Stimulated activated effector memory CD8-positive, alpha-beta T cell treated with anti-CD3 and anti-CD28 coated beads, Interleukin-12 subunit alpha, Interleukin-12 subunit beta, amount 100 ng/mL, for 72 hours (primary cell): Measurements from ENCODE around the gene MOXD1.
"Not testable (repeated sequence)": the region's sequence is repeated elsewhere in the genome, so short reads cannot be mapped to it uniquely, and the experiment has no call there.

Experiments
- ATAC-seq: fragments of 150-1000 bp; cut with Tn5 transposase; 2 replicates; pipeline ENCODE4 v1.10.0; 2021
- DNase-seq, 2 donors: peaks; one replicate each; pipeline ENCODE4 v3.0.0; 2021 to 2022; ENCODE audit warnings: low spot score in 2 of 2
- H3K27ac Mint-ChIP-seq: one replicate; pipeline ENCODE4 v1.8.0; 2022; ENCODE audit warnings: mild to moderate bottlenecking, mixed read lengths
- H3K36me3 Mint-ChIP-seq: one replicate; pipeline ENCODE4 v1.8.0; 2022; ENCODE audit warnings: mild to moderate bottlenecking, mixed read lengths
- H3K4me1 Mint-ChIP-seq: one replicate; pipeline ENCODE4 v1.8.0; 2022; ENCODE audit warnings: mixed read lengths
- H3K4me3 Mint-ChIP-seq: one replicate; pipeline ENCODE4 v1.8.0; 2022; ENCODE audit warnings: mild to moderate bottlenecking, mixed read lengths
- H3K9me3 Mint-ChIP-seq: one replicate; pipeline ENCODE4 v1.8.0; 2022; ENCODE audit warnings: mixed read lengths

MOXD1 gene

GRCh38 chr6:132380358-132381029 lies 20.8 kb downstream of the MOXD1 start:
- peaks cover 3% of the 10 kb centered on the region for H3K9me3 Mint-ChIP-seq
- no peaks in the 10 kb centered on the region for H3K4me1 Mint-ChIP-seq
- DNase-seq (no peak), ATAC-seq (no peak)
- H3K27ac Mint-ChIP-seq, result no peak overlapping the region
- H3K36me3 Mint-ChIP-seq, result no peaks in the 10 kb centered on the region
- no peak overlapping the region for H3K4me3 Mint-ChIP-seq

DNA sequence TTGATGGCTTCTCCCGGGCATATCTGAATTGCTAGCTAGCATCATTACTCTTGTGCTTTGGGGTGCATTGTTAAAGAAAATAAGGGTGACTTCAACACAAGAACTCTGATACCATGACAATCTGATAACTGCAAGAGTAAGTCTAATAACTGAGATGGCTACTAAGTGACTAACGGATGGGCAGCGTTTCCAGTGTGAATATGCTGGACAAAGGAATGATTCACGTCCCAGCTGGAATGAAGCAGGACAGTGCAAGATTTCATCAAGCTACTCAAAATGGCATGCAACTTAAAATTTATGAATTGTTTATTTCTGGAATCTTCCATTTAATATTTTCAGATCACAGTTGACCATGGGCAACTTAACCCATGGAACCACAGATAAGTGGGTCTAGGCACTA lies 31.7 kb downstream of the MOXD1 start:
- DNase-seq, result no peak
- no peak for ATAC-seq
- Mint-ChIP-seq H3K4me3 (no peak overlapping the region), H3K27ac (no peak overlapping the region), H3K9me3 (no peaks in the 10 kb centered on the region), H3K4me1 (peaks cover 19% of the 10 kb centered on the region), H3K36me3 (no peaks in the 10 kb centered on the region)

- H3K9me3 Mint-ChIP-seq, result no peaks in the 10 kb centered on the region
- no peak for ATAC-seq
- H3K36me3 Mint-ChIP-seq, result no peaks in the 10 kb centered on the region
- no peak overlapping the region for H3K27ac Mint-ChIP-seq
- peaks cover 19% of the 10 kb centered on the region for H3K4me1 Mint-ChIP-seq
- no peak for DNase-seq
- no peak overlapping the region for H3K4me3 Mint-ChIP-seq
These were observed 32.3 kb downstream of the MOXD1 start for GRCh38 chr6:132368916-132369481.

- Mint-ChIP-seq H3K4me1 (peaks cover 19% of the 10 kb centered on the region), H3K4me3 (peak overlapping the region; percentile 19), H3K36me3 (no peaks in the 10 kb centered on the region), H3K9me3 (no peaks in the 10 kb centered on the region), H3K27ac (no peak overlapping the region)
- no peak for DNase-seq
- ATAC-seq, result peak; percentile 95
These were observed 35.9 kb downstream of the MOXD1 start for GRCh38 chr6:132365281-132365907.

DNA sequence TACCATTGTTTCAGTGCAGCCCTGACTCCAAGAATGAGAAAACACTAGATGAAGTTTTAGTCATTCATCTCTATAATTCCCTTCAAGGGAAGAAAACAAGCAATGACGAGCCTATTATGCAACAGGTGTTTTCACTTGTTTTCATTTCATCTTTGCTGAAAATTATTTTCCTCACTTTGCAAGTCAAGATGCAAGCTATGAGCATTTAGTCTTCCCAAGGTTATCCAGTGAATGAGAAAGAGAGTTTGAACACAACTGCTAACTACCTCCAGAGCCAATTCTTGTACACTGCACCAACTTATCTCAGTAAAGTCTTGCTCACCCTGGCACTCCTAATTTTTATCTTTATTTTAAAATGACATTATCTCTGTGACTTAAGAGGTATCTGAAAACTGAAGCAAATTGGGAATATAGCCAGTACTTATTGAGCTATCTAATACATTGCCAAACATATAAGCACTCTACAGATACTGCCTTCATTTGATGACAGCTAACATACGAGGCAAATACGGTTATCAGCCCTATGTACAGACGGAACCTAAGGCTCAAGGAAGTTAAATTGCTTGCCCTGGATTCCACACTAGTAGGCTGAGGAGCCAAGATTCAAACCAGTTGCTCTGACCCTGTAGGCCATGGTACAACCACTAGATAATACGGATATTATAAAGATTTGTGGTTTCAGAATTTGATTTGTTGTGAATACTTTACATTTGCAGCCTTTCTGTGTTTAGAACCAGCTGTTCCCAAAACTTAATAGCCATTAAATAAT lies 36.8 kb downstream of the MOXD1 start:
- H3K4me1 Mint-ChIP-seq, result peaks cover 19% of the 10 kb centered on the region
- ATAC-seq (no peak), DNase-seq (no peak)
- H3K9me3 Mint-ChIP-seq, result no peaks in the 10 kb centered on the region
- no peak overlapping the region for H3K4me3 Mint-ChIP-seq
- H3K36me3 Mint-ChIP-seq, result no peaks in the 10 kb centered on the region
- no peak overlapping the region for H3K27ac Mint-ChIP-seq

DNA sequence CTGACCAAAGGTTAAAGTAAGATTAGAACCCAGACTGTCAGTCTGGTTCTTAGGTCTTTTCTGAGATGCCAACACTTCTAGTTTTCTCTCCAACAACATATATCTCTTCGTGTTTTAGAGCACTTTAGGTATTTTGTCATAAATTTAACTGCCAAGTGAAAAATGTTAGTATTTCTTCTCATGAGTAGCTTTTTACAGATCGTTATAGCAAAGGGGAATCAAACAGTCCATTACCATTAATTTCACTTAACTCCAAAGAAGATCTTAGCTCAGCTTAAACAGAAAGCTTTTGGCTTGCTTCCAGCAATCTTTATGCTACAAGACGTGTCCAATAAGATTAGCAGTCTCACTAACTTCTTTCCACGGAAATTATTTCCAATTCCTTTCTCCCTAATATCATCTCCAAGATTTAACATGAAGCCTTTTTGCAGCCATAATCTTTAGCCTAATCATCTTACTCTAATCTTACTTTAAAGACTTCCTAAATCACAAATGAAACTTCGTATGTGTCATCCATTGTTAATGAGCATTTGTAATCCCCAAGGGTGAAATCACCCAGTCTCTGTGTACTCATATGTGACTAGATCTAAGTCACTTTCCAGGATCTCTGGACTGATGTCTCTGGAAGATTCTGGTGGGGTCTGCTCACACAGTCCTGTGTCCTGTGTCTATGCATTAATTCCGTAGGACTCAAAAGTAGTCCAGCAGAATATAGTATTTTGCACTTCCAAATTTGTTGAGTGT lies 38.7 kb downstream of the MOXD1 start:
- Mint-ChIP-seq H3K9me3 (no peaks in the 10 kb centered on the region), H3K27ac (no peak overlapping the region), H3K4me3 (no peak overlapping the region), H3K4me1 (peaks cover 24% of the 10 kb centered on the region), H3K36me3 (no peaks in the 10 kb centered on the region)
- DNase-seq (no peak), ATAC-seq (peak; percentile 47)

- no peak for DNase-seq
- Mint-ChIP-seq H3K36me3 (no peaks in the 10 kb centered on the region), H3K27ac (no peak overlapping the region), H3K9me3 (no peaks in the 10 kb centered on the region), H3K4me1 (peaks cover 17% of the 10 kb centered on the region), H3K4me3 (no peak overlapping the region)
- no peak for ATAC-seq
These were observed 40.2 kb downstream of the MOXD1 start for GRCh38 chr6:132361101-132361500.

DNA sequence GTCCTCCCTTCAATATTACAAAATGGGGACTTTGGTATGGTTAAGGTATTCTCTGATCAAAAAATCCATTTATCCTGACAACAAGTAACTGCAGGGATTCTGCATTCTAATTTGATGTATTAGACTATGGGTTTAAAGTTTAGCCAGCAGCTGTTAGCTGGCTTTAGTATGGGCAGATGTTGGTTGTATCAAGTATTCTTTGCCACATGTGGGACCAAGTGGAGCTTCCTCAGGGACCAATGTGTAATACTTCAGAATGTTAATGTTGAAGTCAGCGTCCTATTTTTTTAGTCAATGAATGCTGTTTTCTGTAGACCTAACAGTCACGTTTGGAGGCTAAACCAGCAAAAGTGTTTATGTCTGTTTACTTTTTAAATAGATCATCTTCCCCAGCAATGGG lies 41.4 kb downstream of the MOXD1 start:
- no peaks in the 10 kb centered on the region for H3K36me3 Mint-ChIP-seq
- DNase-seq, result no peak

GRCh38 chr6:132357120-132357519 lies 44.2 kb downstream of the MOXD1 start:
- no peak for ATAC-seq
- H3K27ac Mint-ChIP-seq, result no peak overlapping the region
- H3K4me3 Mint-ChIP-seq, result no peak overlapping the region
- H3K36me3 Mint-ChIP-seq, result no peaks in the 10 kb centered on the region
- H3K9me3 Mint-ChIP-seq, result peaks cover 4% of the 10 kb centered on the region
- DNase-seq, result no peak
- peaks cover 20% of the 10 kb centered on the region for H3K4me1 Mint-ChIP-seq

More for the DNA sequence above, 41.4 kb downstream of the MOXD1 start:
- H3K4me3 Mint-ChIP-seq, result no peak overlapping the region
- H3K27ac Mint-ChIP-seq, result no peak overlapping the region
- H3K9me3 Mint-ChIP-seq, result peaks cover 4% of the 10 kb centered on the region
- peaks cover 11% of the 10 kb centered on the region for H3K4me1 Mint-ChIP-seq
- ATAC-seq, result no peak

- DNase-seq, result no peak
- peak overlapping the region; percentile 5 for H3K4me3 Mint-ChIP-seq
- H3K27ac Mint-ChIP-seq, result peak overlapping the region; percentile 66
- peak; percentile 36 for ATAC-seq
- H3K4me1 Mint-ChIP-seq, result peaks cover 20% of the 10 kb centered on the region
- H3K9me3 Mint-ChIP-seq, result peaks cover 4% of the 10 kb centered on the region
- no peaks in the 10 kb centered on the region for H3K36me3 Mint-ChIP-seq
These were observed 46.6 kb downstream of the MOXD1 start for GRCh38 chr6:132354517-132355167.

DNA sequence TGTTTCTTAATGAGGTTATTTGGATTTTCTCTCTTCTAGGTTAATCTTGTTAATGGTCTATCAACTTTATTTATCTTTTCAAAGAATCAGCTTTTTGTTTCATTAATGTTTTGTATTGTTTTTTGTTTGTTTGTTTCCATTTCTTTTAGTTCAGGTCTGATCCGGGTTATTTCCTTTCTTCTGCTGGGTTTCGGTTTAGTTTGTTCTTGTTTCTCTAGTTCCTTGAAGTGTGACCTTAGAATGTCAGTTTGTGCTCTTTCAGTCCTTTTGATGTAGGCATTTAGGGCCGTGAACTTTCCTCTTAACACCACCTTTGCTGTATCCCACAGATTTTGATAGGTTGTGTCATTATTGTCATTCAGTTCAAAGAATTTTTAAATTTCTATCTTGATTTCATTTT lies 49.3 kb downstream of the MOXD1 start:
- not testable (repeated sequence) for H3K36me3 Mint-ChIP-seq, DNase-seq, ATAC-seq, H3K27ac Mint-ChIP-seq, H3K9me3 Mint-ChIP-seq, H3K4me3 Mint-ChIP-seq
- H3K4me1 Mint-ChIP-seq, result peaks cover 14% of the 10 kb centered on the region

GRCh38 chr6:132348231-132348630 lies 53.0 kb downstream of the MOXD1 start:
- Mint-ChIP-seq H3K27ac (no peak overlapping the region), H3K4me3 (no peak overlapping the region), H3K36me3 (no peaks in the 10 kb centered on the region), H3K9me3 (no peaks in the 10 kb centered on the region), H3K4me1 (no peaks in the 10 kb centered on the region)
- DNase-seq (no peak), ATAC-seq (no peak)

GRCh38 chr6:132344811-132345210 lies 56.5 kb downstream of the MOXD1 start:
- H3K4me1 Mint-ChIP-seq, result no peaks in the 10 kb centered on the region
- no peak for DNase-seq
- H3K9me3 Mint-ChIP-seq, result no peaks in the 10 kb centered on the region
- no peak for ATAC-seq
- no peak overlapping the region for H3K27ac Mint-ChIP-seq
- H3K4me3 Mint-ChIP-seq, result no peak overlapping the region
- H3K36me3 Mint-ChIP-seq, result no peaks in the 10 kb centered on the region

- no peak for DNase-seq
- Mint-ChIP-seq H3K4me1 (no peaks in the 10 kb centered on the region), H3K36me3 (no peaks in the 10 kb centered on the region), H3K4me3 (no peak overlapping the region), H3K27ac (no peak overlapping the region), H3K9me3 (no peaks in the 10 kb centered on the region)
- no peak for ATAC-seq
These were observed 59.6 kb downstream of the MOXD1 start for GRCh38 chr6:132341646-132342045.

DNA sequence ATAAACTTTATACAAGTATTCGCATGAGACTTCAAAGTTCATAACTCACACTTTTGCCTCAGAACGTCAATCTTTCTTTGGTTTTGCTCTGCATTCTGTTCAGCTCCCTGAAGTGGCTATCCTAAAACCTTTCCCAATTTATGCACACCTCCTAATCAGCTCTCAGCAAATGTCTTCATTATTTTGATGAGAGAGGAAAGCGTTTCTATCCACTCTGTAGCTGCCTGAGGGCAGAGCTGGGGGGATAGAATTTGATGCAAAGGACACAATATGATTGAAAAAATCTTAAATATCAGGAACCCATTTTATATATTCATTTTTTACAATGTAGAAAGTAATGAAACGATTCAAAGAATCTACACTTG lies 66.8 kb downstream of the MOXD1 start:
- H3K27ac Mint-ChIP-seq, result no peak overlapping the region
- H3K4me3 Mint-ChIP-seq, result no peak overlapping the region
- H3K4me1 Mint-ChIP-seq, result no peaks in the 10 kb centered on the region
- no peaks in the 10 kb centered on the region for H3K36me3 Mint-ChIP-seq
- ATAC-seq (no peak), DNase-seq (no peak)
- H3K9me3 Mint-ChIP-seq, result no peaks in the 10 kb centered on the region
